Left ventricle myocardium superior (tissue), 1 donor: Measurements from ENCODE around the gene SLC35F1. TPM values are rescaled to one million over a fixed set of nuclear protein-coding genes. Genes with fewer than 3 reads are reported as not detected.
"Not testable (repeated sequence)": the region's sequence is repeated elsewhere in the genome, so short reads cannot be mapped to it uniquely, and the experiment has no call there.

Experiments used
- ATAC-seq: fragments of 200-7000 bp; cut with Tn5 transposase; one replicate; pipeline ENCODE4 v1.9.1; 2020; ENCODE audit warnings: mild to moderate bottlenecking, moderate library complexity
- DNase-seq: peaks from one replicate; pipeline ENCODE4 v3.0.0-alpha.2; 2020
- intact Hi-C: fragments of 100-400 bp; cut with micrococcal nuclease; formaldehyde crosslinking; loops from one replicate; pipeline ENCODE4 v1.11.0; 2022
- total RNA-seq: library from RNA; stranded (reverse); fragmentation: NEBNext Ultra II Directional; extraction: Animal tissue kit (Norgen Biotek cat#: 25700); gene quantifications from one replicate; pipeline ENCODE4 v1.2.1, GENCODE V29; 2021
- donor health status: DM: no; HTN: yes; CAD: no; lungs with severe emphysema.

The SLC35F1 gene
- total RNA-seq, 1 donor from 2014 or later: 6.7 TPM

- intact Hi-C loops: loop anchor here (5.0 kb wide), 1 partner anchor 287 kb away; no protein-coding TSS in a partner anchor
- no peak for DNase-seq
- ATAC-seq: peak; percentile 39
Measured at GRCh38 chr6:117974914-117975627, 68.0 kb downstream of the SLC35F1 start.

DNA sequence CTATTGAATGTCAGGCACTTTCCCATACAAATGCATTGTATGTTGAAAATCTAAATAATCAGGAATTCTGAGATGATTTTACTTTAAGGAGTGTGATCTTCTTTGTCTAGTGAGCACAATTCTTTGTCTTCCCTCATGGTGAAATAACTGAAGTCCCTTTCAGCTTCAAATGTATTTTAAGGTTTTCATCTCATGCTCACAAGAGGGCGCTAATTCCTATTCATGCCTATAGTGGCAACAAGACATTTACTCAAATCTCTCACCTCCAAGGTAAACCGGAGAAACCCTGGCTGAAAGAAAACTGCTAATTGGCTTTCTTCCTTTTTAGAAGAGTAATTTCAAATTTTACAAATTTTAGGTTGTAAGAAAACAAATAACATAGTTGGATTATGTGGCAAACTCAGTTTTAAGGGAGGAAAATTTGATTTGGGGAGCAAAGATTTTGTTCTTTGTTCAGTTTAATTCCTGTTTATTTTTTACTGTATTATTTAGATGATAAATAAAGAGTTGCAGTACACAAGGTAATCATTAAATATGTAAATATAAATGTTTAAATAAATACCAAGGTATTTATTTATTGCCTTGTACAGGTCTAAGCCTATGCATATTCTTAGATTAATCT is 69.1 kb downstream of the SLC35F1 start:
- intact Hi-C loops: loop anchor here (5.0 kb wide), 1 partner anchor 286 kb away; no protein-coding TSS in a partner anchor
- ATAC-seq (peak; percentile 32), DNase-seq (no peak)

GRCh38 chr6:117985916-117986315 is 78.9 kb downstream of the SLC35F1 start:
- ATAC-seq (no peak), DNase-seq (no peak)
- intact Hi-C loops: no loop called here

DNA sequence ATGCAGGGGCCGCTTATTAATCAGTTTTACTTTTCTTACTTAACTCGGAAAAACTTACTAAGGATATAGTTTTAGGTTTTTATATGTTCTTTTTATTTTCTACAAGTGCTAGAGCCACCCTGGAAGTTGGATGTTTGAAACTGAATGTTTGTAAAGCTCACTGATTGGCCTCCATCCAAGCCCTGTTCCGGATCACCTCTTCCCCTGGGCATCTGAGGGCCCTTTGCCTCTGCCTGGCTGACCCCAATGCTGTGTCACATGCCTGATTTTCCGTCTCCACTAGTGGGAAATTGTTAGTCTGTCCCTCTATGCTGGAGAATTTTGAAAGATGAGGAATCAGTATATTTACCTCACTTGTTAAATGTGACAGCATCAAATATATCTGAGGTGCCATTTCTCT is 79.3 kb downstream of the SLC35F1 start:
- DNase-seq: no peak
- intact Hi-C loops: no loop called here
- ATAC-seq: no peak

- intact Hi-C loops: no loop called here
- DNase-seq: no peak
Measured at GRCh38 chr6:117989086-117989485, 82.0 kb downstream of the SLC35F1 start.

DNA sequence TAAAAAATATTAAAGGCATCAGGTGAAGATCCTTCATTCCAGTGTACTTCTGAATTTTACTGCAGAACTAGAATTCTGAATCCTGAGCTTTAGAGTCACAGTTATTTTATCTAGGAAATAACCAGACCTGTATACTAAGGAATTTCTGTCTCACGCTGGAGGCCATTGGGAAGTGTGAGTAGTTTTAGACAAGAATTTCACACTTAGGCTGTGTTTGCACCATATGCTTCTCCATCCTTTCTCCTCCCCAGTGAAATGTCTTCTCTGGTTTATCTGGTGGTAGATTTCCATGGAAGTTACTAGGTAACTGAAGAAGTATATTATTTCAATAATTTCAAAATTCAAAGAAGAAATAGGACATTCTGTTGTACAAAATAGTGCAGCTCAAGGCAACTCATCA is 83.1 kb downstream of the SLC35F1 start:
- DNase-seq (no peak), ATAC-seq (no peak)
- intact Hi-C loops: no loop called here

More at GRCh38 chr6:117989086-117989485, 82.0 kb downstream of the SLC35F1 start:
- no peak for ATAC-seq

DNA sequence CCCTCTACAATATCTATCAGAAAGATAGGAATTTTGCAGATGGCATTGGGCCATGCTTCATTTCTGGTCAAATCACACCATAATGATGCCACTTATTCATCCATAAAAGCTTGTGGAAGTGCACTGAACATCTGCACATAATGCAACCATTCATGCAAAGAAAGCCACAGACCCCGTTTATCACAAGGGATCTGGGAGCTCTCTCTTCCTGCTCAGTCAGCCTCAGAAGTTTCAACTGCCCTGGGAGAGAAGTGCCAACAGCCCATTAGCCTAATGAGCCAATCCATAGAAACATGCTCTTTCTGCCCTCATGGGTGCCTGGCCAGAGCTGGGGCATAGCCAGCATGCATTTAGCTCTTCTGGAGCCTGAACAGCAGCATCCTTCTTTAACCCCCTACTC is 85.8 kb downstream of the SLC35F1 start:
- intact Hi-C loops: no loop called here
- no peak for ATAC-seq
- no peak for DNase-seq

- intact Hi-C loops: no loop called here
- ATAC-seq (peak; percentile 27), DNase-seq (no peak)
Measured at GRCh38 chr6:118012944-118013343, 105.9 kb downstream of the SLC35F1 start.

DNA sequence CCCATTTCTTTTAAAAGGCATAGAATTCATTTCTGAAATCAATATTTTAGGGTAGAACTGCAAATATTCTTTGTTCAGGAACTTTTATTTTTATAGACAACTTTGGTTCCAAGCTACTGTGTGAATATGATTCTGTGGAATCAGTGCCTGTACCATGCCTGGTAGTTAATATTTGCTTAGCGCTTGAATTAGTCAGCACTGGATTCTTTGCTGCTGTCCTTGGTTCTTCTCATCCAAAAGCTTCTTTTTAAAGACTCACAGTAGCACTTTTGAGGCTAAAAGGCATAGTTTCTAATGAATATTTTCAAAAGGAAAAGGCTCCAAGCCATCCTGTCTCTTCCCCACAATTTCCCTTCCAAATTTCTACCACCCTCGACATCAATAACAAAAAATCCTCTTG is 109.5 kb downstream of the SLC35F1 start:
- ATAC-seq: no peak
- intact Hi-C loops: no loop called here
- DNase-seq: no peak

DNA sequence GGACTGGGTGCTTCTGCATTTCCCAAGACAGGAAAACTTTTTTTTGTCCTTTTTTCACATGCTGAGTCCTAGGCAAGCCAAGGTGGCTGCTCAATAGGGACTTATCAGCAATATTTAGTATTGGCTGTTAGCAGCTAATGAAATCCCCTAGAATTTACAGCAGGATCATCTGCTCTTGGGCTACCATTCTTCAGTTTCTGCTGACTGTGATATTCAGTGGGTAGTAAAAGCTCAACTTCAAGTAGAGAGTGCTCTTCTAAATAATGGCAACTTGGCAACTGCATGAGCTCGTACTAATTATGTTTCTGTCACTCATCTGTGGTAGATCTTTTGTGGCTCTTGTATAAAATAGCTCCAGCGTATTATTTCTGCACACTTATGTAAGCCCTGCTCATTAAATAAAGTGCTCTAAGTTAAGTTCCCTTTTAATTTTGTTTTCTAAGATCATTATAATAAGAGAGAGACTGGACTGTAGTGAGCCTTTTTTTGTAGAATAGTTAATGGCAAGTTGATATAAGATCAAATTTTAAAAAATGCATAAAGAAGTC is 110.3 kb downstream of the SLC35F1 start:
- no peak for ATAC-seq
- intact Hi-C loops: no loop called here
- DNase-seq: no peak

DNA sequence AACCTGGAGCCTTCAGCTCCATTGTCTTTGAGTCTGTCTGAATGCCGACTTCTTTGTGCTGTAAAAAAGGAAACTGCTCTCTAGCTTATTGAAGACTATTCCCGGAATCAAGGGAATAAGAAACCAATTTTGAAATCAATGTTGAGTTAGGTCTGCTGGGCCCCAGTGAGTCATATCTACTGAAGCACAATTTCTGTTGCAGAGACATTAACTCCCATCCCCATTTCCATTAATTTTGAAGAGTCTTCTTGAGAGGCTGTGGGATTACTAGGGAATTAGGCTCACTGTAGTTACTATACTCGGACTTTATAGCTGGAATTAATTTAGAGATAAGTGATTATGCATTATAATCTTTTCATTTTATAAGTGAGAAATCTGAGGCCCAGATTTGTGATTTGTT is 116.7 kb downstream of the SLC35F1 start:
- ATAC-seq: no peak
- DNase-seq: no peak

DNA sequence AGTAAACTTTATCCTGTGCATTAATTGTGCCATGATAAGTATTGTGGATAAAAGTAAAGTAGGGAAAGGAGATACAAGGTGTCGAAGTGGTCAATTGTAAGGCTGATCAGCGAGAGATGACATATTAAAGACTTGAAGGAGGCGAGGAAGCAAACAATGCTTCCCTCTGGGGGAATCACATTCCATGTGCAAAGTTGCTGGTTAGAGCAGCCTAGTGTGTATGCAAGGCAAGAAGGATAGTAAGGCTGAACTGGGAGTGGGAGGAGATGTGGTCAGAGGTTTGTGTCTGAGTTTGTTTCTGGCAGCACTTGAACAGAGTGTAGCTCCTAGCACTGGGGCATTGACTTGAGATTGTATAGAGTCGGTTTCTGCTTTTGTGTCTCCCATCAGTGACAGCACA is 122.9 kb downstream of the SLC35F1 start:
- intact Hi-C loops: no loop called here
- DNase-seq (no peak), ATAC-seq (no peak)

More for the DNA sequence above, 116.7 kb downstream of the SLC35F1 start:
- intact Hi-C loops: no loop called here

DNA sequence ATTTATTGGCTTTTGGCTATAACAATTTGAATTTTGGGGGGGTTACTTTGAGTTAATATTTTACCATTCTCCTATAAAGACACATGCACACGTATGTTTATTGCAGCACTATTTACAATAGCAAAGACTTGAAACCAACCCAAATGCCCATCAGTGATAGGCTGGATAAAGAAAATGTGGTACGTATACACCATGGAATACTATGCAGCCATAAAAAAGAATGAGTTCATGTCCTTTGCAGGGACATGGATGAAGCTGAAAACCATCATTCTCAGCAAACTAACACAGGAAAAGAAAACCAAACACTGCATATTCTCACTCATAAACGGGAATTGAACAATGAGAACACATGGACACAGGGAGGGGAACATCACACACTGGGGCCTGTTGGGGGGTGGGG is 130.4 kb downstream of the SLC35F1 start:
- intact Hi-C loops, ATAC-seq, DNase-seq: not testable (repeated sequence)

DNA sequence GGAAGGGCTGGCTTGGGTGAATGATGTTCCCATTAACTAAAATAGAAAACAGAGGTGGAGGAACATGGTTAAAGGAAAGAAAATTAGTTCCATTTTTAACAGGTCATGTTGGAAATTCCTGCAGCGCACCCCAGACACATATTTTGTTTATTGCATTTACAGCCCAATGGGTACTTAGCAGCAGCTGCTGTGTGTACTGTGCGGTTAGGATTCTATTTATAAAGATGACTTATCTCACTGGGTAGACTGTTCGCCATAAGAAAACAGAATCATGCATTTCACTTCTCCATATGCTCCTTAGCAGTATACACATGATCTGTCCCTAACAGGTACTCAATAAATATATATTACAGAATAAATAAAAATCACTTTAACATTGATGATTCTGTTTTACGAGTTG is 135.8 kb downstream of the SLC35F1 start:
- ATAC-seq (peak; percentile 43), DNase-seq (no peak)
- intact Hi-C loops: no loop called here

- no peak for DNase-seq
- ATAC-seq: no peak
- intact Hi-C loops: no loop called here
Measured at GRCh38 chr6:118044275-118044674, 137.2 kb downstream of the SLC35F1 start.

DNA sequence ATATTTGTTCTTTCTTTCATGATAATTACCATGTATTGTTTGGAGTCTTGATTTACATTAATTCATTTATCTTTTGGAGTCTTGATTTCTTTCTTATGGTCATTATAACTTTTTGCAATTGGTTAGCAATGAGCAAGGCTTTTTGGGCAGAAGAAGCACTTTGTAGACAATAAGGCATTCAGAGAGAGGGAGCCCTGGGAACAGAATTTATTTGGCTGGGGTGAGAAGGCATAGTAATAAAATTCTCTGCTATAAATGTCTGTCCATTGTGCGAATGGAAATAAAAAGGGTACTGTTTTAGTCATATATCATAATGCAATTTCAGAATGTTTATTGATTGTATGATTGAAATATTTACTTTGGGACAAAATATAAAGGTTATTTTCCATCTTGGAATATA is 147.0 kb downstream of the SLC35F1 start:
- intact Hi-C loops: no loop called here
- ATAC-seq (no peak), DNase-seq (no peak)

DNA sequence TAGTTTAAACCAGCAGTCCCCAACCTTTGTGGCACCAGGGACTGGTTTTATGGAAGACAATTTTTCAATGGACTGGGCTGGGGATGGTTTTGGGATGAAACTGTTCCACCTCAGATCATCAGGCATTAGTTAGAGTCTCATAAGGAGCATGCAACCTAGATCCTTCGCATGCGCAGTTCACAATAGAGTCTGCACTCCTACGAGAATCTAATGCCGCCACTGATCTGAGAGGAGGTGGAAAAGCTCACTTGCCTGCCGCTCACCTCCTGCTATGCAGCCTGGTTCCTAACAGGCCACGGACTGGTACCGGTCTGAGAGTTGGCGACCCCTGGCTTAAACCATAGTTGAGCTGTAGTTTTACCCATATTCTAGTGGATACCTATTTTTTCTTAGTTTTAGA is 154.6 kb downstream of the SLC35F1 start:
- intact Hi-C loops: no loop called here
- ATAC-seq: no peak
- no peak for DNase-seq

GRCh38 chr6:118080547-118080946 is 173.5 kb downstream of the SLC35F1 start:
- intact Hi-C loops: no loop called here
- DNase-seq: no peak
- no peak for ATAC-seq

DNA sequence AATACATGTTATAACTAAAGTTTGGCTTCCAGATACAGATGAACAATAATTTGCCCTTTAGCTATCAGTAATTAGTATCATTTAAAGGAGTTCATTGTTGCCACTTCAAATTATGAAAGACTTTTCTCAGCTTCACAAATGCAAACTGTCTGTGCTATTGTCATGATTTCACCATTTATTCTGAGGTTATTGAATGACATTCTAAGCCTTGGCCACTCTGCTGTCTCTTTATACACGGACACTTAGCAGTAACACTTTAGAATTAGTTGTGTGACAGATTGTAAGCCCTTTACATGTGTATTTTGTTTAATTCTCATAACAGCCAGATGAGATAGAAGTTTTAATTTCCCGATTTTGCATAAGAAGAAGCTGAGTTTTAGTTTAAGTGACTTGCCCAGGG is 176.6 kb downstream of the SLC35F1 start:
- ATAC-seq: no peak
- intact Hi-C loops: no loop called here

GRCh38 chr6:118085665-118086064 is 178.6 kb downstream of the SLC35F1 start:
- DNase-seq (no peak), ATAC-seq (no peak)
- intact Hi-C loops: no loop called here

More for the DNA sequence above, 176.6 kb downstream of the SLC35F1 start:
- DNase-seq: no peak

DNA sequence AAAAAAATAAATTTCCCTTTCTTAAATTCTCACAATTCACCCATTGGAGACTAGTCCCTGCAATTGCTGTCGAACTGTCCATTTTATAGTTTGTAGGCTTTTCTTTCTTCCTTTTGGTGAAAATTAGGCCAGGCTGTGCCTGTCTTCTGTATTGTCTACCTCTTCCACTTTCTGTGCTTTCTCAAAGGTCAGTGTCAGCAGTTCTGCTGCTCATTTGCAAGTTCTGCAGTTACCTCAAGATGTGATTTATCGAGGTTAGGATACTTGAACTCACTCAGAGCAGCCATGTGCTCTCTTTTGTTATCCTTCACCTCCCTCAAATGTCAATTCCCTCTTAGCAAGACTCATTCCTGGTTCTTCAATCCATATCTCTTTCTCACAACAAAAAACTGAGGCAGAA is 179.1 kb downstream of the SLC35F1 start:
- ATAC-seq (no peak), DNase-seq (no peak)
- intact Hi-C loops: no loop called here
